Fibroblast of upper back skin (primary cell): ENCODE results near the gene RAD51D.
A peak's percentile ranks its signal among the peaks of the same experiment; 100 is the strongest.
"Not testable (repeated sequence)": the region's sequence is repeated elsewhere in the genome, so short reads cannot be mapped to it uniquely, and the experiment has no call there.

Source experiments
- DNase-seq: peaks from one replicate; pipeline ENCODE4 v3.0.0-alpha.2; 2013

The RAD51D gene

DNA sequence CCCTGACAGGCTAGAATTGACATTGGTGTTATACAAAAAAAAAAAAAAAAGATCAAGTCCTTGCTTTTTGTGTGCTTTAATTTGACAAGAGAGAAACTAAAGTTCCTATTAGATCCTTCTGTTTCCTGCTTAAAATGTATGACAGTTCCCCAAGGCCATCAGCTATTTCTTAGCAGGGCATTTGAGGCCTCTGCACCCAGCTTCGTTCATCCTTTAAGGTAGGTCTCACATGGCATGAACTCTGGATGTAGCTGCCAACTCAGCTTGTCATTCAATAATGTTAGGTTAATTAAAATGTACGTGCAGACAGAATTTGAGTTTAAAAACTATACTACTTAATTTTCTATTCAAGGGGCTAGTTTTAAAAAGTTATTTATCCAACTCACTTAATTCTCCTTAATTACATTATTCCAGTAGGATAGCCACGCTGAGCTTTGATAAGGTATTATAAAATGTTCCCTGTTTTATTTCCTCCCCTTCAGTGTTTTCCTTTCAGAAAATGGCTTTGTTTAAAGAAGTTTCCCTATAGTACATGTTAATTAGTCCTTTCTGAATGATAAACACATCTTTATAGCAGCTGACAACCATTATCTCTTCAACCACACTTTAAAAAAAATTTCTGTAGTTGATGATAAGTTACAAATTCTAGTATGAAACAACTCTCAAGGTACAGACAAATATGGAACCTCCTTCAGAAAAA lies 55.0 kb downstream of the RAD51D start:
- DNase-seq, result no peak

DNA sequence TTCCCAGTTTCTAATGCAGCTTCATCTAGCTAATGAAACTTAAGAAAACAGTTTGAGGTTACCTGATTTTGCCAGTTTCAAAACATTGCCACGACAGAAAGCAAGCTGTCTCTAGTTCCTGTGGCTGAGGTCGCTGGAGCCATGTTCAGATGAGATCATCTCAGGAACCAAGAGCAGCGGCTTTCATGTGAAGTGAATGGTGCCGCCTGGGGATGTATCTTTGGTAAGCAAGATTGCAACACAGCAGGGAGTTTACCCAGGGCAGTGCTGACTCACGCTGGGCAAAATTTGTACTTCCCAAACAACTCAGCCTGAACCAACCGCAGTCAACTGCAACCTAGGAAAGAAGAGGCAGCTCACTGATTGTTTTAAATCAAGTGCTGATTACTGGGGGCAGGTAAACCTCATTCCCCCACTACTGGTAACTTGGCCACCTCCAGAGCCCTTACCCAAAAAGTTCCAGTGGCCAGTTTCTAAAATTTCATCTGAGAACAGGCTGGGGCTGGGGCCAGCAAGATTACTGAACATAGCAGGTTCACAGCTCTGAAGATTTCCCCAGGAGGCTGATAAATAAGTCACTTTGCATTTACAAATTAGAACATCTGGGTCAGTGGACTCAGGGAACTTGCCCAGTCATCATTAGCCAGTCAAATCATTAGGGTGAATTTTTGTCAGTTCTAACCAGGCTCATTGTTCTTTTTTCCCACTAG lies 56.0 kb downstream of the RAD51D start, which contains the start of gene RFFL:
RFFL (minus strand) TSS at position 194 of the 710 bp plus-strand sequence. CDS start 37,154 bp downstream, outside the sequence.
- peak; percentile 93 for DNase-seq

DNA sequence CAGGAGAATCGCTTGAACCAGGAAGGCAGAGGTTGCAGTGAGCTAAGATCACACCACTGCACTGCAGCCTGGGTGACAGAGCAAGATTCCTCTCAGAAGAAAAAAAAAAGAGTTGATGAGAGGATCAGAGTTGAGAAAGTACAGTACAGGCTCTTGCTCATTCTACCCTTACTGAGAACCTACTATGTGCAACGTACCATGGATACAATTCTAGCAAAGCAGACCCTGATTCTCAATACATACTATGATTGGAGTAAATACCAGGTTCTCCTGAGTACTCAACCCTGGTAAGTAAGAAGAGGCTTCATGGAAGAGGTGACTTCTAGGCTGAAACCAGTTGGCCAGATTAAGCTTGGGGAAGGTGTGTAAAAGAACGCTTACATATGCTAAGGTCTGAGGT lies 57.4 kb downstream of the RAD51D start:
- DNase-seq, result no peak

DNA sequence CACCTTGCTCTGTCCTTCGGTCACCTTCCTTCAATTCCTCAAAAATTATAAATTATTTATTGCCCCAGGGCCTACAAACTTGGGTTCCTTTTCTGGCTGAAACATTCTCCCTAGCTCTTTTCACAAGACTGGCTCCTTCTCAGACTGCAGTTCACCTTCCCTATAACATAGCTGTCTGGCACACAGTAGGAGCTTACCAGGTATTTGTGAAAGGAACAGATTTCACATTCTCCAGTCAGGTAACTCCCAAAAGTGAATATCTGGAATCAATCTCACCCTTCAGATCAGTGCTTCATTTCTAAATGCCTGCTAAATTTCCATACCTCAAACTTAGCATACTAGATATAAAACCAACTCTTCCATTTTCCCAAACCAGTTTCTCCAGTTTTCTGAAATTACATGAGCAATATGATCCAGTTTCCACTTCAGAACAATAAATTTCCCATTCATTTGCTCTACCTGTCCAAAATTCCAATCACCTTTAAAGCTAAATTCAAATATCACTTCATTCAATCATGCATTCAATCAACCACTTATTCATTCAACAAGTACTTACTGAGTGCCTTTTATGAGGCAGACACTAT lies 62.2 kb downstream of the RAD51D start:
- no peak for DNase-seq

DNA sequence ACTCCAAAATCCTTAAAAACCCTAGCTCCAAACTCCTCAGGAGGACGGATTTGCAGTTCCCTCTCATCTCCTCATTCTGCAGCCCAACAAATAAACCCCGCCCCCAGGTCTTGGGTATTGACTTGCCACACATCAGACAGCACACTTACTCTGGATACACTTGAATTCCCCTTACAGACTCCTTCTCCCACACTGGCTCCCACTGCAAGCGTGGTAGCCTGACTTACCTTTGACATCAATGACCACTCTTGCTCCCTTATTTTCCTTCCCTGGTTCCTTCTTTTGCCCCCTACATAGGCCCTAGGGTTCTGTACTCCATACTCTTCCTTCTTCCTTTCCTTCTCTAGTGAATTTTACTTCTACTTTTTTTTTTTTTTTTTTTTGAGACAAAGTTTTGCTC lies 63.6 kb downstream of the RAD51D start:
- DNase-seq, result no peak

DNA sequence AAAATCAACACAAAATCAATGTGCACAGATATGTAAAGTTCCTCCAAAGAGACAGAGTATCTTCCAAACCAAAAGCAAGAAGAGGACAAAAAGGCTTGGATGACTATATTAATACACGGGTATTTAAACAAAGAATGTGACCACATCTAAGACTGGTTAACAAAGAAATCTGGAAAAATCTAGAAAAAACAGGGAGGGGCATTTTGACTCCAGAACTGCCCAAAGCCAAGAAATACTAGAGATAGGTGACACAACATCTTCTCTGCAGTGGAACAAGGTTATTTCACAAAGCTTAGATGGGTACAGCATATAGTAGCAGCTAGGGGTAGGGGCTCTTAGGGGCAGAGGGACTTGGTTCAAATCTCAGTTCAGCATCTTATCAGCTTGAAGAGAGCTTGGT lies 66.5 kb downstream of the RAD51D start:
- no peak for DNase-seq

DNA sequence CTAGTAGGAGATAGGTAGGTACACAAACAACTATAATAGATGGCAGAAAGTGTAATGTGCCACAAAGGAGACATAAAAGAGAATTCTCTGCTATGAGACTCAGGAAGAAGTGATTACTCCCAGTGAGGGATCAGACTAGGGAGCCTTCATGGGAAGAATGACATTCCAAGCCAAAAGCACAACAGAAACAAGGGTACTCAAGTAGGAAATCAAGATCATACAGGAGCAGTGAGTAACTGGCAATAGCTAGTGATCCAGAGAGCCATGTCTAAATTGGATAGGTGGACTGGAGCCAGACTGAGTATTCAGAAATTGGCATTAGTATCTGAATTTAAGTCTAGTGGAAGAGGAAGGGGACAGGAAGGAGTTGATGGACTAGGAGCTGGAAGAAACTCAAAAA lies 66.9 kb downstream of the RAD51D start:
- DNase-seq, result no peak

DNA sequence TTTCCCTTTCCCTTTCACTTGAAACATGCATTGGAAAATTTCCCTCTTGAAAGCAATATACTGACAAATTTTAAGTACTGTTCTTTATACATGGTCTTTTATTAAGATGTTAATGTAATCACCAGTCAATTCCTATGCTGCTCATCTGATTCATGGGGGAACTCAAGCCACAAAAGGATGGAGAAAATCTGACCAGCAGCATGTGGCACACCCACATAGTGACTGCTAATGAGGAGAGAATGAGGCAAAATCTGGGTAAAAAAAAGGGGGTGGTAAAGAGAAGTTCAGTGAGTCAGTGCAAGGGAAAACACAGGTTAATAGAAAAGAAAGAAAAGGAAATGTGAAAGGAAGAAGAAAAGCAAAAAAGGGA lies 67.4 kb downstream of the RAD51D start:
- DNase-seq, result peak; percentile 66

DNA sequence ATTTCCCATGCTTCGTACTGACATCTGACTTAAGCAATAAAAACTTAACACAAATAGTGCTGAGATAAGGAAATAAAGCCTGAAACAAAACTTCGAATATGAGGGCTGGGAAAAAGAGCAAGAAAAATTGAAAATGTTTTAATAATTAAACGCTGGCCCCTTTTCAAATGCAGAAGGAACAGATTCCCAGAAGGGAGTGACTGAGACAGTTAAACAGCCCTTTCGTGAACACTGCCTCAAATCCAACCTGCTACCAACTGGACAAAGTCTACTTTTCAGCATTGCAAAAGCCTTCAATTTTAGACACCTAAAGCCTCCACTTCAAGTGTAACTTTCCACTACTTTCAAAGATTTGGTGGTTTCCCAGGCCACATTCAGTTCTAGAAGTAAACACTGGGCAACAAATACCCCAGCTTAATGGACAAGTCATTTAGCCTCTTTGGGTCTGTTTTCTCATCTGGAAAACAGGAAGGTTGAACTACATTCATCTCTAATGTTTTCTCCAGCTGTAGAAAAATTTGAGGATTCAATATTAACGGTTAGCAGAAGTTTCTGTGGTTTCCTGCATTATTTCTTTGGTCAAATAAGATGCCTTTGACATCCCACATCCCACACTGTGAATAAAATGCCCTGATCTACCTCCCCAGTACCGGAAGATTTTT lies 68.0 kb downstream of the RAD51D start:
- no peak for DNase-seq

DNA sequence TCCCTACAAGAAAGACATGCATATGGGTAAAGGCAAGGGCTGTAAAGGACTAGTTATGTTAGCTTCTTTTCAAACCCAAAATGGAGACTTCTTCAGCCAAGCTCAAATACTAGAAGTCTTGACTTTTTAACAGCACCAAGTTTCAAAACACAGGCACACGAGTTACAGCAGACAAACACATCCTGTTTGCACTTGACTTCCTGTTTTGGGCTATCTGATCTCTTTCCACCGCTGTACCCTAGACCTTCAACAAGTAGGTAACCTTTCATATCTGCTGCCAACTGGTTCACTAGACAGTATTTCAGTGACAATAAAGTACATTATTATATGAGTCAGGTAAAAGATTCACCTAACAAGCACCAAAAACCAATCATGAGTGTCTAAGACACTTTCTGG lies 68.5 kb downstream of the RAD51D start:
- DNase-seq, result no peak

DNA sequence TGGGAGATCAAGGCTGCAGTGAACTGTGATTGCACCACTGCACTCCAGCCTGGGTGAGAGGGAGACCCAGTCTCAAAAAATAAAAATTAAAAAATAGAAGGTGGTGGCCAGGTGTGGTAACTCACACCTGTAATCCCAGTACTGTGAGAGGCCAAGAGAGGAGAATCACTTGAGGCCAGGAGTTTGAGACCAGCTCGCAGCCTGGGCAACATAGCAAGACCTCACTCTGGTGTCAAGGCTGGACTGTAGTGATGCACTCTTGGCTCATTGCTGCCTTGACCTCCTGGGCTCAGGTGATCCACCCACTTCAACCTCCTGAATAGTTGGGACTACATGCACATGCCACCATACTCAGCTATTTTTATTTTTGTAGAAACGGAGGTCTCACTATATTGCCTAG lies 69.5 kb downstream of the RAD51D start:
- DNase-seq, result no peak

DNA sequence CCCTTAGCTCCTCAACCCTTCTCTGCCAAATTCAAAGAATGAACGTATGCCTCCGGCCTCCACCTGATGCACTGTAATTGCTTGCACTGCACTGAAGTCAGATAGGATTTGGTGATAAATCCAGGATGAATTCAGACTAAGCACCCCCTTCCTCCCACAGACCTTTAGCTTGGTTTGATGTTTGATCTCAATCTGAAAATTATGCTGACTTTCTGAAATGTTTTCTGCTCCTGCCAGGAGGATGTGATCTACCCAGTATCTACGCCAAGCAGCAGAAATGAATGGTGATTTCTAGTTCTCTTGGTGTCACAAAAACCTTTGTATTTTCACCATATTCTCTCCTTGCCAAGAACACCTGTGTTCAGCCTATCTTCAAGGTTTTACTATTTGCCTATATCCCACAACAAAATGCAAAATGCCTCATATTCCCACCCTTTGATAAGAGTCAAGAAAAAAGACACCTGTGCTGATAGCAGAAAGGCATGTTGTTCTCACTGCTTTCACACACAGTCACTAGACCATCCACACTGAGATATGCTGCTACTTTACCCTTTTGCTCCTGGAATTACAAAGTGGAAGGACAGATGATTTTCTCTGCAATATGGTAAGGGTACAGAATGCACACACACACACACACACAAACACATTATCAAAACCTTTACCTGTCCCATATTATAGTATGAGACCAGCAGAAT lies 70.8 kb downstream of the RAD51D start:
- DNase-seq, result no peak

DNA sequence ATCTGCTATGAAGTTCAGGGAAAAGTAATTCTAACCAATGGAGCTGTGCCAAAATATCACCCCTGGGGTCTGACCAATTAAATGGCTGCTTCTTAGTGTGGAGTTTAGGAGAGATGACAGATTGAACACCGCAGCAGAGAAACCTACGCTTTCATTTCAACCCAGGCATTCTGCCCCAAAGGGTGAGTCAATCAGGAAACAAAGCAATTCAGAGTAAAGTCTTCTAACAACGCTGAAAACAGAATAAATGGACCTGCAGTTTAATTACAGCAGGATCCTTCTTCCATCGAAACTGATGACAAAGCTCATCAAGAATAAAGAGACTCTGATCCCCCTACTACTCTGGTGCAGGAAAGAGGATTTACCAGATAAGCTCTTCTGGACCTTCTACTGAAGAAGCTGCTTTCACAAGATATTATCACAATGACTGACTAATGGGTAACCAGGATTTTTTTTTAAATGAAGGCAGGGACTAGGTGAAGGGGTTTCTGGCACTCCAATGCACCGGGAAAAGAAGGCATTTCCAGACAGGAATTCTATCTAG lies 72.8 kb downstream of the RAD51D start:
- DNase-seq, result peak; percentile 74

DNA sequence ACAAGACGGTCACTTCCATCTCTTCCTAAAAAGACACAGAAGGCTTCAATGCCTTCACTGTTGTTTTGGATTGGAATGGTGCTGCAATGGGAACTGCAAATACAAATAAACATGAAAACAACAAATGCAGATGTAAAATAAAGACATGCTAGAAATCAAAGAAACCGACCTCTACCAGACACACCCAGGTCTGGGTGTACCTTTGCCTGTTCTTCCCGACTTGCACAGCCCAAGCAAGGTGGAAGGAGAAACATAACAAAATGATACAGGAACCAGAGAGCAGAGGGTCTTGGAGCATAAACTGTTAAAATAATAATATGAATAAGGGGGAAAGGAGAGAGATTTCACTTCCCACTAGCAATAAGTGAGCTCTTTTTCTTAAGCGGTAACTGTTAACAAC lies 73.4 kb downstream of the RAD51D start:
- DNase-seq, result no peak

DNA sequence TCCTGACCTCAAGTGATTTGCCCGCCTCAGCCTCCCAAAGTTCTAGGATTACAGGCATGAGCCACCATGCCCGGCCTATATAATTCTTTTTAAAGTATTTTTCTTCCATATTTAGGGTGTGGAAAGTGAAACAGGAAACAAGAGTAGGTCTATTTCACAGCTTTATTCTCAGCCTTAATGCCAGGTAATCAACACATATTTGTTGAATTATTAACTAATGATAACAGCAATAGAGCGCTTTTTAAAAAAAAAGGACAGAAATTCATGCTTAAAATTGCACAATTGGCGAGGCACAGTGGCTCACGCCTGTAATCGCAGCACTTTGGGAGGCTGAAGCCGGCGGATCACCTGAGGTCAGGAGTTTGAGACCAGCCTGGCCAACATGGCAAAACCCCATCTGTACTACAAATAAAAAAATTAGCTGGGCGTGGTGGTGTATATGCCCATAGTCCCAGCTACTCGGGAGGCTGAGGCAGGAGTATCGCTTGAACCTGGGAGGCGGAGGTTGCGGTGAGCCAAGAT lies 74.1 kb downstream of the RAD51D start:
- DNase-seq, result not testable (repeated sequence)

DNA sequence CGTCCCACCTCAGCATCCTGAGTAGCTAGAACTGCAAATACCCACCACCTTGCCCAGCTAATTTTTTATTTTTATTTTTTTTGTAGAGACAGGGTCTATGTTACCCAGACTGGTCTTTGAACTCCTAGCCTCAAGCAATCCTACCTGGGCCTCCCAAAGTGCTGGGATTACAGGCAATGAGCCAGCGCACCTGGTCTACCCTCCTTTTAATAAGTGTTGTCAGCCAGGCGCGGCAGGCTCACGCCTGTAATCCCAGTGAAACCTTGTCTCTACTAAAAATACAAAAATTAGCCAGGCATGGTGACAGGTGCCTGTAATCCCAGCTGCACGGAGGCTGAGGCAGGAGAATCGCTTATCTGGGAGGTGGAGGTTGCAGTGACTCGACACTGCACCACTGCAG lies 75.5 kb downstream of the RAD51D start:
- DNase-seq, result no peak
